GM21390 (cell line): ENCODE measurements around the gene P3R3URF.

Experiments used
- ATAC-seq: cut with Tn5 transposase; IDR thresholded peaks from one replicate; pipeline ENCODE4 v1.9.1; 2021; ENCODE audit not compliant: unreplicated experiment

P3R3URF gene

DNA sequence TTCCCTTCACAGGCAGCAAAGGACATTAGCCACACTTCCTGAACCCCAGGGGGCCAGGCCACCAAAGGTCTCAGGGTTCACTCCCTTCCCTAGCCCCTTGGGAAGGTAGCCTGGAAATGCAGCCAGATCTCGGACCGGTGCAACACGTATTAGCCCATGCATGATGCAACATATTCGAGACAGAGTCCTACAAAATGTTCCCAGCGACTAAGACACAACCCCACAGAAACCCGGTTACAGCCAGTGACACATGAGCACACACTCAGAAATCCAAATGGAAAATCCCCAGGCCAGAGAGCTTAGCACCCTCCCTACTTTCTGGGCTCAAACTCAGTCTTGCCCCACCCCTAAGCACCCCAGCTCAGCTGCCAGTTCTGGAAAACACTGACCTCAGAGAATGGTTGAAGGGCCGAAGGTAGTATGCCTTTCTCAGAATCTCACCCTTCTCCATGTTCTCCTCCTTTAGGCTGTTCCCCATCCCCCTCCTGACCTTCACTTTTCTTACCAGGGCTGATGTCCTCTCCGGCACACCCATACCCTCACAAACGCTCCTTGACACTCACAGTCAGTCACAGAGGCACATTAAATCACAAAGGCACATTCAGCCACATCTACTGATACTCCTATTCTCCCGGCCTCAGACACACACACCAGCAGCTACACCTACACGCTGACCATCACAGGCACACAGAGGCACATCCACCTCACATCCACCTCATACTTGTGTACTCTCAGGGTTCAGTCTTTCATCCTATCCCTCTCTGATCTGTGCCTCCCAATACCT lies 1.6 kb downstream of the P3R3URF start, which contains the start of gene TSPAN1:
TSS of gene TSPAN1 (plus strand) at position 640 of the 784 bp plus-strand sequence. CDS start 6,021 bp downstream, outside the sequence.
- no peak for ATAC-seq

GRCh38 chr1:46173361-46173856 lies 2.9 kb downstream of the P3R3URF start:
- no peak for ATAC-seq

DNA sequence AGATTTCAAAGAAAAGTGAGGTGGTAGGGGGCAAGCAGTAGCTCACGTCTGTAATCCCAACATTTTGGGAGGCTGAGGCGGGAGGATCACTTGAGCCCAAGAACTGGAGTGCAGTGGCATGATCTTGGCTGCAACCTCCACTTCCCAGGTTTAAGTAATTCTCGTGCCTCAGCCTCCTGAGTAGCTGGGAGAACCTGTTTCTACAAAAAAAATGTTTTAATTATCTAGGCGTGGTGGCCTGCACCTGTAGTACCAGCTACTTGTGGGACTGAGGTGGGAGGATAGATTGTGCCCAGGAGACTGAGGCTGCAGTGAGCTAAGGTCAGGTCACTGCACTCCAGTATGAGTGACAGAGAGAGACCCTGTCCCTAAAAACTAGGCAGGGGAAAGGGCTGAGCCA lies 4.0 kb downstream of the P3R3URF start:
- no peak for ATAC-seq

DNA sequence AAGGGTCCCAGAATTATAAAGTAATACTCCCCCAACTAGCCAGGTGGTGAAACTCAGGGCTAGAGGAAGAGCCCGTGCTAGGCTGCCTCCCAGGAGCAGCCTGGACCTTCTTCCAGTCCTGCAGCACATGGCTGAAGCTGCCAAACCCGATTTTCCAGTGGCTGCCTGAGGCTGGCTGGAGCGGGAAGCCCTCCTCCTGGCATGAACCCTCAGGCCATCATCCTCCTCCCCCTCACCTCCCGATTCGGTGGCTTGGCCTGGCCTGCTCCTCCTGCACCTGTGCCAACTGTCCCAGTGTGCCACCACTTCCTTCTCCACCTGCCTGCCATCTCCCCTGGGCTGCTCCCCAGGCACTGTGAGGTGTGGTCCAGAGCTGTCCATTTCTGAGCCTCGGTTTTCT lies 4.4 kb downstream of the P3R3URF start:
- no peak for ATAC-seq

DNA sequence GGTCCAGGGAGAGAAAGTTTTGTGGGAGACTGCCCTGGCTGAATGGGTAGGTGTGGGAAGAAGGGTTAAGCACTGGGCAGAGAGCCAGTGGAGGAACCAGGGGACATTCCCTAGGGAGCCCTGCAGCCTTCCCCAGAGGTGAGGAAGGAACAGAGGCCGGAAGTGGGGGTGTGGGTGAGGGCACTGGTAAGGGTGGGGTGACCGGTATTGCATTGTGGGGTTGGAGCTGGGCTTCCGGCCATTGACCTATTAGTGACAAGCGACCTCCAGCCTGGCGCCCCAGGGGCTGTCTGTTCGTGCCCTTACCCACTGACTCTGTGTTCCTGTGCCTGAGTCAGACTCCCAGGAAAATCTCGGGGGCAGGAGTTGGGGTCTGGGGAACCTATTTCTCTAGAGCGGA lies 4.9 kb downstream of the P3R3URF start:
- no peak for ATAC-seq

- ATAC-seq, result no peak
Observed at GRCh38 chr1:46169811-46170454, 6.4 kb downstream of the P3R3URF start.

DNA sequence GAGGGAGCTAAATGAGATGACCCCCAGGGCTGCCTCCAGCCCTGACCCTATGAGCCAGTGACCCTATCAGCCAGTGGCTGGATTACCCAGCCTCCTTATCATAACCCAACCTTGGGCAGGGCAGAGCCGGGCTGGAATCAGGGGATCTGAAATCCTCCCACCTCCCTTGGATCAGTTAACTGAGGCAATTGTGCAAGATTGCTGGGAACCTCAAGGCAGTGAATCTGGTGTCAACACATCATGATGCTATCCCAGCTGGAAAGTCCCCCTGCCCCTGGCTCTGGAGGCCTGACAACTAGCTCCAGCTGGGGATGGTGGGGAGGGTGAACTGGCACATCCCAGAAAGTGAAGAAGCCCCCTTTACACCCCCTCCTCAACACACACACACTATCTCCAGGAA lies 7.8 kb downstream of the P3R3URF start:
- ATAC-seq, result no peak

- peak; percentile 55 for ATAC-seq
Observed at GRCh38 chr1:46166521-46167462, 9.5 kb downstream of the P3R3URF start.

DNA sequence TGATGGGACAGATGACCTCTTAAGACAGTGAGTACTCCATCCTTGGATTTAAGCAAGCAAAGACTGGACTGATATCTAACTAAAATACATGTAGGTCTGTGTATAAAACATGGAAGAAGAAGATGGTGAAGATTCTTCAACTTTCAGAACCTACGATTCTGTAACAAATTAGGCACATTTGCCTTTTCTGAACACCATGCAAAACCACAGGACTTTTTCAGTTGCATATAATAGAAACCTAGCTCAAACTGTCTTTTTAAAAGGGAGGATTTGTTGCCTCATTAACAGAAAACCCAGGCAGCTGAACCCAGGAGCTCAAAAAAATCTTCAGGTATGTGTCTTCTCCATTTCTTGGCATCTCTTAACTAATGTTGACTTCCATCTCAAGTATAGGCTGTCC lies 16.1 kb downstream of the P3R3URF start:
- ATAC-seq, result no peak

- ATAC-seq, result no peak
Observed at GRCh38 chr1:46159516-46159915, 16.8 kb downstream of the P3R3URF start.

DNA sequence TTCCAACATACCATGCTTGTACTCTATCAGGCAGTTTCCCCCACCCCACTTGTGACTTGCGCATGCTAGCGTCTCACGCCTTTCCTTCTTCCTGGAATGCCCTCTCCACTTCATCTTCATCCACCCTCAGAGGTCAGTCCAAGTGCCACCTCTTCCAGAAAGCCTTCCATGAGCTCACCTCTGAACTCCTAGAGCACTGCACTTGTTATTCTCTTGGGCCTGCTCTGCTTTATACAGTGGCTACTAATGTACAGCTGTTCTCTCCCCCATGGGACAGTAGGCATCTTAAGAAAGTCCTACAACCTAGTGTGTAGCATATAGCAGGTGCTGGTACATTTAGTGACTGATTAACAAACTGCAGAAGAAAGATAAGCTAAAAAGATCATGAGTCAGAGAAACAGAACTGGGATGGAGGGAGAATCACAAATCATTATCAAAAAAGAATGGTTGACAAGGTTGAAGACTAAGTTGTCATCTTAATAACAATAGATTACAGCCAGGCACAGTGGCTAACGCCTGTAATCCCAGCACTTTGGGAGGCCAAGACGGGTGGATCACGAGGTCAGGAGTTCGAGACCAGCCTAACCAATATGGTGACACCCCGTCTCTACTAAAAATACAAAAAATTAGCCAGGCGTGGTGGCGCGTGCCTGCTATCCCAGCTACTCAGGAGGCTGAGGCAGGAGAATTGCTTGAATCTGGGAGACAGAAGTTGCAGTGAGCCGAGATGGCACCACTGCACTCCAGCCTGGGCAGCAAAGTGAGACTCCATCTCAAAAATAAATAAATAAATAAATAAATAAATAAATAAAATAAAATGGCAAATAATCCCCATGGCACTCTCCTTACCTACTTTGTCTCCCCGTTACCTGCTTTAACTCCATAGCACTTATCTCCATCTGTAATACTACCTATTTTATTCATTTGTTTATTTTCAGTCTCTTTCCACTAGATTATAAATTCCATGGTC lies 17.7 kb downstream of the P3R3URF start:
- peak; percentile 70 for ATAC-seq

GRCh38 chr1:46157916-46158311 lies 18.4 kb downstream of the P3R3URF start:
- ATAC-seq, result no peak

- no peak for ATAC-seq
Observed at GRCh38 chr1:46153732-46154131, 22.6 kb downstream of the P3R3URF start.

DNA sequence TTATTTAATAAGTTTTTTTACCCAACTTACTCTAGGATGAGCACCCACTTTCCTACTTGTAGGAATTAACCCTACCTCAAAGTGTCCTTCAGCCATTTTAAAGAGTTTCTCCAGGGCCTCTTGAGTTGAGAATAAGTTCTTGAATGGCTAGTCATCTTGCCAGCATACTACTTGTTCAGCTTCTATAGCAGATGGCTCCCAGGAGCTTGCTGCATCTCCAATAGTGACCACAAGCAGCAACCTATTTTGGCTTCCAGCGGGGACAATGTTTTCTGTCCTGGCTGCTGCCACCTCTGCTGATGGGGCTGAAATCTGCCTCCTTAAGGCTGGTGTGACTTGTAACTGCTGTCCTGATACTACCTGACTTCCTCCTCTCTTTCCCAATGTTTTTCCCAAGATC lies 23.1 kb downstream of the P3R3URF start:
- no peak for ATAC-seq

GRCh38 chr1:46152016-46152415 lies 24.3 kb downstream of the P3R3URF start:
- ATAC-seq, result no peak

DNA sequence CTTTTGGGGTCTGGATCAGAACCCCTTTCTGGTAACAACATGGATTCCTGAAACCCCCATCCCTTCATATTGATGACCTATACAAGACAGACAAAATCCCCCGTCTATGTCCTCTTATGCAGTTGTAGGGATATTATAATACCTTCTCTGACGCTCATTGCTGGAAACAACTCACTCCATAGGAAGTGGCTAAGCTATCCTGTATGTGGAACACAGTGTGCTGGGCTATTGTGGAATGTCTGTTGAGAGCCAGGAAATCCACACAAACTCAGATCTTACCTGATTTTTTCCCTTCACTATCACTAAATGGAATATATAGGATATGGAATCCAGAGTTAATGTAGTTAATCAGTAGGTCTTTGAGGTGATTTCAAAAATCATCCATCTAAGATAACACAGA lies 26.2 kb downstream of the P3R3URF start:
- no peak for ATAC-seq

DNA sequence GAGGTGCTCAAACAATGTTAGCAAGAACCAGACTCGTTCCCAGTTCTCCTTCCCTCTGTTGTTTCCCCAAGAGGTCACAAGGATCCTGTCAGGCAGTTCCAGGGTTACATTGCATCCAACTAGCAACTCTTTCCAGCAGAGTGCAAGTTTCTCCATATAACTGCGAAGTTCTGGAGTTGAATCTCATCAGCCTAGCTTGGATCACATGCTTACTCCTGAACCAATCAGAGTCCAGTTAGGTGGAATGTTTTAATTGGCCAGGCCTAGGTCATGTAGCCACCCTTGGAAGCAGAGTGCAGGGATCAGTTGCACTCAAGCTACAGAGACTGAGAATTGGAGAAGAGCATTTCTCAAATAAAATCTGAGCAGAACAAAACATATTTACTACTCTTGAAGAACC lies 28.0 kb downstream of the P3R3URF start:
- ATAC-seq, result no peak

DNA sequence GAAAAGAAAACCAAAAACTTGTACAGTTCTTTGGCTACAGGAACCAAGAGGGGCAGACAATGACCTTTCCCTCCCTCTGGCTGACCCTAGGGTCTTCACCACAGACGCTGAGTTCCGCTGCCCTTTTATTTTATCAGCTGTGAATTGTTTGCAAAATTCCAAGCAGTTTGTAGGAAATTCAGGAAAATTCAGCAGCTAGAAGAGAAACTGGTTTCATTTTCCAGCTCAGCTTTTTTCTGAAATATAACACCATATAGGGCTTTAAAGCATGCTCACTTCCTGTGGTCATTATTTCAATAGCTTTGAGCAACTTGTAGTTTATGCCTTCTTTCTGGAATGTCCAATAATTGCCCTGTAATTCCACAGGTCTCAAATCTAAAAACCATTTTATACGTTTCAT lies 38.4 kb downstream of the P3R3URF start:
- ATAC-seq, result no peak

DNA sequence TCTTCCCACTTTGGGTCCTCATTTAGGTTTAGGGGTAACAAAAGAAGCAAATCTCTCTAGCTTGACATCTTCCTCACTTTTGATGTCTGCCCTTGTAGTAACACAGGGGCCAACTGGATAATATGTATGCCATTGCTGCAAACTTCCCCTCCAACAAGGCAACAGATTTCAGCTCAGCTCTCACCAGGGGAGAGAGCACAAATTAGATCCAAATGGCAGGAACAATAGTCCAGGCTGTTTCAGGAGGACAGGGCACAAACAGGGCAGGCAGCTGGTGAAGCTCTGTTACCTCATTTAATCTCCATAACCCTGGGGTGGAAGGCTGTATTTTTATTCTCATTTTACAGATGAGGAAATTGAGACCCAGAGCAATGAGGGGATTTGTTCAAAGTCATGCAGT lies 39.6 kb downstream of the P3R3URF start:
- no peak for ATAC-seq

DNA sequence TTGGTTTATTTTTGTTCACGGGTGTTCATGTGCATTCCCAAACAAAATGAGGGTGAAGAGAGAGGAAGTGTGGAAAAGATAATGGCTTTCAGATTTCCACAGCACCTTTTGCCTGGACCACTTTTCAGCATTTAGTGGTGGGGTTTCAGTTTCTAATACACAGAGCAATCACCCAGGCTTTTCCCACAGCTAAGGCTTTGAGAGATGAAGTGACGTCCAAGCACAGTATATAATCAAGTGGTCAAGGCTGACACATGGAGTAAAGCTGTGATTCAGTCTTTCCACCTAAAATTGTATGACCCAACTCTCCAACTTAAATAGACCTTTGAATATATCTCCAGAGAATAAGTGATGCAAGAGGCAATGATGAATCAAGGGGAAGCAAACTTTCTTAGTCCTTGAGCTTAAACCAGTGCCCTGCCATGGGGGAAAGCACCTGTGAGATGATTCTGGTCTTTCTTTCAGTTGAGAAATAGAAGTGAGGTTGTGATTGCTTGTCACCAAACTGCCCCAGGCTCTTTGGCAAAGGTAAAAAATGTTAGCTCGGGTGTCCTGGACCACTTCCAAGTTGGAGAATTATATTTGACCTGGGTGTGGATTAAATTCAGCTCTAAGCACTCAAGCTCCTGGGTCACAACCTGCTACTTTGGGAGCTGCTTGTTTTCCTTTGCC lies 41.5 kb downstream of the P3R3URF start:
- no peak for ATAC-seq
